HS-27A (cell line): ENCODE measurements around the gene SCN1B.
"Not testable (repeated sequence)": the region's sequence is repeated elsewhere in the genome, so short reads cannot be mapped to it uniquely, and the experiment has no call there.

Experiments
- DNase-seq: peaks from one replicate; pipeline ENCODE4 v3.0.0-alpha.2; 2012; ENCODE audit warnings: low read depth, missing footprints

Gene SCN1B

GRCh38 chr19:35037716-35038622 is 7.7 kb downstream of the SCN1B start:
- no peak for DNase-seq

- no peak for DNase-seq
These were observed 8.6 kb downstream of the SCN1B start for GRCh38 chr19:35038623-35039512.

- no peak for DNase-seq
These were observed 9.9 kb downstream of the SCN1B start for GRCh38 chr19:35039881-35040825.

- no peak for DNase-seq
These were observed 10.7 kb downstream of the SCN1B start for GRCh38 chr19:35040826-35041547.

GRCh38 chr19:35041548-35042055 is 11.3 kb downstream of the SCN1B start, which contains the start of gene HPN:
Gene HPN, plus strand, starts transcription at chr19:35041721. Its CDS starts 786 bp downstream, at chr19:35042507.
- no peak for DNase-seq

GRCh38 chr19:35042056-35042730 is 11.9 kb downstream of the SCN1B start:
- no peak for DNase-seq

GRCh38 chr19:35042954-35043604 is 12.8 kb downstream of the SCN1B start:
- no peak for DNase-seq

GRCh38 chr19:35043906-35044305 is 13.6 kb downstream of the SCN1B start:
- no peak for DNase-seq

- DNase-seq = no peak
These were observed 14.2 kb downstream of the SCN1B start for GRCh38 chr19:35044317-35045117.

GRCh38 chr19:35045667-35046300 is 15.5 kb downstream of the SCN1B start:
- no peak for DNase-seq

- no peak for DNase-seq
These were observed 16.2 kb downstream of the SCN1B start for GRCh38 chr19:35046461-35046860.

- DNase-seq = no peak
These were observed 18.7 kb downstream of the SCN1B start for GRCh38 chr19:35048911-35049411.

- DNase-seq = no peak
These were observed 19.2 kb downstream of the SCN1B start for GRCh38 chr19:35049456-35049855.

GRCh38 chr19:35050662-35051061 is 20.4 kb downstream of the SCN1B start:
- DNase-seq = not testable (repeated sequence)

GRCh38 chr19:35051268-35051667 is 21.0 kb downstream of the SCN1B start:
- not testable (repeated sequence) for DNase-seq

- DNase-seq = no peak
These were observed 21.5 kb downstream of the SCN1B start for GRCh38 chr19:35051796-35052195.

GRCh38 chr19:35052599-35053190 is 22.4 kb downstream of the SCN1B start:
- DNase-seq = no peak
